ENCODE measurements around the gene WLS.

WLS gene

DNA sequence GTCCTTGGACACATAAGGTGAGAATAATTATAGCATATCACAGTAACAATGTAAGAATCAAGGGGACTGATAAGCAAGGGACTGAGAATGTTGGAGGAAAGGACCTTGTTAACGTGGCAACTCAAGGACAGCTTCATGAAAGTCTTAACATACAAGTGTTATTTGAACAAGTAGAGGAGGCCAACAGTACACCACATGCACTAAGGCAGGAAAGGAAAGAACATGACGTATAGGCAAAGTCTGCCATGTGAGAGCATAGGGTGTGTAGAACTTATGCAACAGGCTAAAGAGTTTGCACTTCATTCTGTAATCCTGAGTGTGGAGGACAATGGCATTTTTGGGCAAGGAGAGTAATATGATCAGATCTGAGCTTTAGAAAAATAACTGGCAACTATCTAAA is 148.6 kb downstream of the WLS start:
- Histone ChIP-seq H3K9me3 (ENCODE audit: severe bottlenecking) (no peaks in the 10 kb centered on the region), H3K27ac (no peak overlapping the region), H3K27me3 (ENCODE audit: insufficient read depth, low read depth, severe bottlenecking) (no peaks in the 10 kb centered on the region), H3K36me3 (no peaks in the 10 kb centered on the region), H3K4me3 (ENCODE audit: low read depth, low read length) (no peak overlapping the region)
- DNase-seq, result no peak
- TF ChIP-seq, protein P1, sequence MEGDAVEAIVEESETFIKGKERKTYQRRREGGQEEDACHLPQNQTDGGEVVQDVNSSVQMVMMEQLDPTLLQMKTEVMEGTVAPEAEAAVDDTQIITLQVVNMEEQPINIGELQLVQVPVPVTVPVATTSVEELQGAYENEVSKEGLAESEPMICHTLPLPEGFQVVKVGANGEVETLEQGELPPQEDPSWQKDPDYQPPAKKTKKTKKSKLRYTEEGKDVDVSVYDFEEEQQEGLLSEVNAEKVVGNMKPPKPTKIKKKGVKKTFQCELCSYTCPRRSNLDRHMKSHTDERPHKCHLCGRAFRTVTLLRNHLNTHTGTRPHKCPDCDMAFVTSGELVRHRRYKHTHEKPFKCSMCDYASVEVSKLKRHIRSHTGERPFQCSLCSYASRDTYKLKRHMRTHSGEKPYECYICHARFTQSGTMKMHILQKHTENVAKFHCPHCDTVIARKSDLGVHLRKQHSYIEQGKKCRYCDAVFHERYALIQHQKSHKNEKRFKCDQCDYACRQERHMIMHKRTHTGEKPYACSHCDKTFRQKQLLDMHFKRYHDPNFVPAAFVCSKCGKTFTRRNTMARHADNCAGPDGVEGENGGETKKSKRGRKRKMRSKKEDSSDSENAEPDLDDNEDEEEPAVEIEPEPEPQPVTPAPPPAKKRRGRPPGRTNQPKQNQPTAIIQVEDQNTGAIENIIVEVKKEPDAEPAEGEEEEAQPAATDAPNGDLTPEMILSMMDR (IDR thresholded peaks at IDR 0.05; ENCODE audit: low read depth, low read length), result no peak

GRCh38 chr1:68081775-68082283 is 150.5 kb downstream of the WLS start:
- Histone ChIP-seq H3K4me3 (ENCODE audit: low read depth, low read length) (no peak overlapping the region), H3K27me3 (ENCODE audit: insufficient read depth, low read depth, severe bottlenecking) (no peaks in the 10 kb centered on the region), H3K9me3 (ENCODE audit: severe bottlenecking) (no peaks in the 10 kb centered on the region), H3K27ac (no peak overlapping the region), H3K36me3 (no peaks in the 10 kb centered on the region)
- no peak for DNase-seq
- TF ChIP-seq, protein P1 (IDR thresholded peaks at IDR 0.05; ENCODE audit: low read depth, low read length), result no peak

GRCh38 chr1:68078647-68079046 is 153.7 kb downstream of the WLS start:
- no peaks in the 10 kb centered on the region for H3K9me3 ChIP-seq (ENCODE audit: severe bottlenecking)
- no peak for DNase-seq
- no peak overlapping the region for H3K27ac ChIP-seq
- TF ChIP-seq, protein P1 (IDR thresholded peaks at IDR 0.05; ENCODE audit: low read depth, low read length), result no peak
- H3K4me3 ChIP-seq (ENCODE audit: low read depth, low read length), result no peak overlapping the region
- no peaks in the 10 kb centered on the region for H3K27me3 ChIP-seq (ENCODE audit: insufficient read depth, low read depth, severe bottlenecking)
- H3K36me3 ChIP-seq, result no peaks in the 10 kb centered on the region

Measured in WERI-Rb-1 (cell line).